Measurements from ENCODE around the gene ART1. TPM values are rescaled to one million over a fixed set of nuclear protein-coding genes. Genes with fewer than 3 reads are reported as not detected.
A peak's percentile ranks its signal among the peaks of the same experiment; 100 is the strongest.

ART1 gene
- total and polyA plus RNA-seq, 4 donors = not detected

GRCh38 chr11:3641191-3641590, 3.7 kb upstream of the ART1 start:
- H3K27me3 ChIP-seq (ENCODE audit: control insufficient read depth in 4 of 4, insufficient read depth in 4 of 4, low read length in 3 of 4) = no peaks in the 10 kb centered on the region
- TF ChIP-seq, protein P1, sequence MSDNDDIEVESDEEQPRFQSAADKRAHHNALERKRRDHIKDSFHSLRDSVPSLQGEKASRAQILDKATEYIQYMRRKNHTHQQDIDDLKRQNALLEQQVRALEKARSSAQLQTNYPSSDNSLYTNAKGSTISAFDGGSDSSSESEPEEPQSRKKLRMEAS (IDR thresholded peaks at IDR 0.05) = no peak
- TF ChIP-seq RXRA (IDR thresholded peaks at IDR 0.05) (no peak), EGR1 (IDR thresholded peaks at IDR 0.05; ENCODE audit: low read depth in 2 of 2) (no peak), RAD21 (IDR thresholded peaks at IDR 0.05) (no peak), NR2F2 (IDR thresholded peaks at IDR 0.05) (no peak), YY1 (IDR thresholded peaks at IDR 0.05) (no peak), TAF1 (conservative IDR thresholded peaks at IDR 0.05) (no peak), HNF4A (conservative IDR thresholded peaks at IDR 0.05) (no peak), JUND (IDR thresholded peaks at IDR 0.05) (no peak)
- H3K27ac ChIP-seq (ENCODE audit: low read depth in 1 of 2, low read length in 2 of 2) = no peak overlapping the region
- no peaks in the 10 kb centered on the region for H3K9me3 ChIP-seq (ENCODE audit: control insufficient read depth in 4 of 4, low read length in 3 of 4)
- peaks cover 6 to 20% (median 9%) of the 10 kb centered on the region in 4 donors for H3K4me1 ChIP-seq (ENCODE audit: control insufficient read depth in 4 of 4, insufficient read depth in 4 of 4, low read length in 3 of 4)
- no peak overlapping the region for H3K9ac ChIP-seq (ENCODE audit: low read depth in 1 of 2, low read length in 2 of 2)
- peak; percentile 29 for DNase-seq (ENCODE audit: low spot score)
- no peaks in the 10 kb centered on the region for H3K36me3 ChIP-seq (ENCODE audit: control insufficient read depth in 4 of 4, insufficient read depth in 3 of 4, low read depth in 1 of 4, low read length in 3 of 4)
- no peak overlapping the region for H3K4me3 ChIP-seq (ENCODE audit: low read depth in 1 of 3, low read length in 3 of 3)
- 62% methylated on average over 8 of the region's 8 CpGs for WGBS

- Histone ChIP-seq H3K9ac (ENCODE audit: low read depth in 1 of 2, low read length in 2 of 2) (peak within 1 kb of the TSS in 1 of 2 donors; percentile 68), H3K27ac (ENCODE audit: low read depth in 1 of 2, low read length in 2 of 2) (no peak within 1 kb of the TSS), H3K27me3 (ENCODE audit: control insufficient read depth in 4 of 4, insufficient read depth in 4 of 4, low read length in 3 of 4) (no peaks in the 10 kb centered on the region), H3K4me3 (ENCODE audit: low read depth in 1 of 3, low read length in 3 of 3) (peak within 1 kb of the TSS; percentile 49 to 62 (median 55)), H3K9me3 (ENCODE audit: control insufficient read depth in 4 of 4, low read length in 3 of 4) (no peaks in the 10 kb centered on the region), H3K36me3 (ENCODE audit: control insufficient read depth in 4 of 4, insufficient read depth in 3 of 4, low read depth in 1 of 4, low read length in 3 of 4) (no peaks in the 10 kb centered on the region), H3K4me1 (ENCODE audit: control insufficient read depth in 4 of 4, insufficient read depth in 4 of 4, low read length in 3 of 4) (peaks cover 6 to 20% (median 9%) of the 10 kb centered on the region in 4 donors)
- TF ChIP-seq, protein P2, sequence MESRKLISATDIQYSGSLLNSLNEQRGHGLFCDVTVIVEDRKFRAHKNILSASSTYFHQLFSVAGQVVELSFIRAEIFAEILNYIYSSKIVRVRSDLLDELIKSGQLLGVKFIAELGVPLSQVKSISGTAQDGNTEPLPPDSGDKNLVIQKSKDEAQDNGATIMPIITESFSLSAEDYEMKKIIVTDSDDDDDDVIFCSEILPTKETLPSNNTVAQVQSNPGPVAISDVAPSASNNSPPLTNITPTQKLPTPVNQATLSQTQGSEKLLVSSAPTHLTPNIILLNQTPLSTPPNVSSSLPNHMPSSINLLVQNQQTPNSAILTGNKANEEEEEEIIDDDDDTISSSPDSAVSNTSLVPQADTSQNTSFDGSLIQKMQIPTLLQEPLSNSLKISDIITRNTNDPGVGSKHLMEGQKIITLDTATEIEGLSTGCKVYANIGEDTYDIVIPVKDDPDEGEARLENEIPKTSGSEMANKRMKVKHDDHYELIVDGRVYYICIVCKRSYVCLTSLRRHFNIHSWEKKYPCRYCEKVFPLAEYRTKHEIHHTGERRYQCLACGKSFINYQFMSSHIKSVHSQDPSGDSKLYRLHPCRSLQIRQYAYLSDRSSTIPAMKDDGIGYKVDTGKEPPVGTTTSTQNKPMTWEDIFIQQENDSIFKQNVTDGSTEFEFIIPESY (IDR thresholded peaks at IDR 0.05) = no peak
- TF ChIP-seq HNF4G (IDR thresholded peaks at IDR 0.05) (no peak), TAF1 (conservative IDR thresholded peaks at IDR 0.05) (no peak), JUND (IDR thresholded peaks at IDR 0.05) (no peak), REST (IDR thresholded peaks at IDR 0.05) (no peak), GABPA (IDR thresholded peaks at IDR 0.05 in 1 of 2, conservative IDR thresholded peaks at IDR 0.05 in 1 of 2) (no peak), RXRA (IDR thresholded peaks at IDR 0.05) (no peak), EGR1 (IDR thresholded peaks at IDR 0.05; ENCODE audit: low read depth in 2 of 2) (no peak), NR2F2 (IDR thresholded peaks at IDR 0.05) (no peak)
- TF ChIP-seq, protein P3, sequence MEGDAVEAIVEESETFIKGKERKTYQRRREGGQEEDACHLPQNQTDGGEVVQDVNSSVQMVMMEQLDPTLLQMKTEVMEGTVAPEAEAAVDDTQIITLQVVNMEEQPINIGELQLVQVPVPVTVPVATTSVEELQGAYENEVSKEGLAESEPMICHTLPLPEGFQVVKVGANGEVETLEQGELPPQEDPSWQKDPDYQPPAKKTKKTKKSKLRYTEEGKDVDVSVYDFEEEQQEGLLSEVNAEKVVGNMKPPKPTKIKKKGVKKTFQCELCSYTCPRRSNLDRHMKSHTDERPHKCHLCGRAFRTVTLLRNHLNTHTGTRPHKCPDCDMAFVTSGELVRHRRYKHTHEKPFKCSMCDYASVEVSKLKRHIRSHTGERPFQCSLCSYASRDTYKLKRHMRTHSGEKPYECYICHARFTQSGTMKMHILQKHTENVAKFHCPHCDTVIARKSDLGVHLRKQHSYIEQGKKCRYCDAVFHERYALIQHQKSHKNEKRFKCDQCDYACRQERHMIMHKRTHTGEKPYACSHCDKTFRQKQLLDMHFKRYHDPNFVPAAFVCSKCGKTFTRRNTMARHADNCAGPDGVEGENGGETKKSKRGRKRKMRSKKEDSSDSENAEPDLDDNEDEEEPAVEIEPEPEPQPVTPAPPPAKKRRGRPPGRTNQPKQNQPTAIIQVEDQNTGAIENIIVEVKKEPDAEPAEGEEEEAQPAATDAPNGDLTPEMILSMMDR (IDR thresholded peaks at IDR 0.05; ENCODE audit: low read depth, low read length, missing input control) = no peak
- TF ChIP-seq, protein P1 (IDR thresholded peaks at IDR 0.05) = no peak
- DNase-seq (ENCODE audit: low spot score) = no peak
- 34% methylated on average over 21 of the region's 21 CpGs for WGBS
Measured at GRCh38 chr11:3641701-3642070, 3.2 kb upstream of the ART1 start, which contains the start of gene ART5. Gene ART5, minus strand, starts transcription at chr11:3641992. Its CDS starts 130 bp downstream, at chr11:3641862.
